SH-SY5Y (cell line): ENCODE measurements around the gene TBCA.

ENCODE experiments used
- GATA2 ChIP-seq: IDR thresholded peaks from 2 replicates; pipeline ENCODE4 v1.6.1; 2011; ENCODE audit warnings: mild to moderate bottlenecking, low read depth, low read length
- GATA3 ChIP-seq: IDR thresholded peaks from 2 replicates; pipeline ENCODE4 v1.6.1; 2011; ENCODE audit warnings: low read depth, mild to moderate bottlenecking, low read length, moderate library complexity

TBCA gene, protein sequence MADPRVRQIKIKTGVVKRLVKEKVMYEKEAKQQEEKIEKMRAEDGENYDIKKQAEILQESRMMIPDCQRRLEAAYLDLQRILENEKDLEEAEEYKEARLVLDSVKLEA

DNA sequence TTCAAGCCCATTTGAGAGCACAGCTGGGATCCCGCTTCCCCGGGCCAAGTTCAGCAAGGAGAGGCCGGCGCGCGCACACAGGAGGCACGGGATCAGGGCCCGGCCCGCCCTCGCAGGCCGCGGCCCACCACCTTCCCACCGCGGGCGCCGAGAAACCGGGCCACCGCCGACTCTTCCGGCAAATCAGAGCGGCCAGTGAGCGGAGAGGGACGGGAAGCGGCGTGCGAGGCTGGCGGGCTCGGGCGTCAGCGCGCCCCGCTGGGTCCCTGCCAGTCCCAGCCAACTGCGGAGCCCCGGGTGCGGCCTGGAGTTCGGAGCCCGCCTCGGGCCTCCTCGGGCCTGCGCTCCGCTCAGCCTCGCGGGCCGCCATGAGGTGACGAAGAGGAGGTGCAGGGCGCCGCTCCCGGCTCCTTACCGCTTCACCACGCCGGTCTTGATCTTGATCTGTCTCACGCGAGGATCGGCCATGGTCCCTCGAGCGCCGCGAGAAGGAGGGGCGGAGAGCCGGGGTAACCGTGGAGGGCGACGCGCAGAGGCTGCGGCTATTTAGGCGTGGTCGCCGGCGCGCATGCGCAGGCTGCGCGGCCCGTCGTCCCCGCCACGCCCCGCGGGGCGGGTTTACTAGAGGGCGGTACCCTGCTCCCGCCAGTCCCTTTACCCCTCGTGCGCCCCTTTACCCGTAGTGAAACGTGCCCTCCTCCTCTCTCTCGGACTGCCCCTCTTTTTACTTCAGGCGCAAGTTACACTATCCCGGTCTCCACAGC lies at the start of gene TBCA:
Gene TBCA, minus strand, starts transcription at position 550 of the 764 bp plus-strand sequence. Its CDS starts 82 bp downstream, at position 468.
- TF ChIP-seq GATA3 (no peak), GATA2 (peak; percentile 34)

GRCh38 chr5:77824981-77825380 lies 48.8 kb upstream of the TBCA start:
- TF ChIP-seq GATA3 = no peak
- no peak for TF ChIP-seq GATA2

DNA sequence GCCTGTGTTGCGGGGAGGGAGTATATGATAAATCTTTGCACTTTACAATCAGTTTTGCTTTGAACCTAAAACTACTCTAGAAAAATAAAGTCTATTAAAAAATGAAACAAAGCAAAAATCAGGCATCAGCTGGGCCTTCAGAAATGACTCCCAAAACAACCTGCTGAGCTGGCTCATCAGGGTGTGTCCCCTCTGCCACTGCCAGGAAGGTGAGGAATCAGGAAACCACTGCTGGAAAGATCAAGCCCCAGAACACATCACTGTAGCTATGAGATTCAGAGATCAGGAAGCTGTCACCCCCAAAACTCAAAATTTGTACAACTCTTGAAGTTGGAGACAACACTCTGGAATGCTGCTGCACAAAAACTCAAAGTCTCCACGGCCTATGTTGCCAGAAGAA lies 40.5 kb upstream of the TBCA start:
- TF ChIP-seq GATA3 = no peak
- no peak for TF ChIP-seq GATA2

DNA sequence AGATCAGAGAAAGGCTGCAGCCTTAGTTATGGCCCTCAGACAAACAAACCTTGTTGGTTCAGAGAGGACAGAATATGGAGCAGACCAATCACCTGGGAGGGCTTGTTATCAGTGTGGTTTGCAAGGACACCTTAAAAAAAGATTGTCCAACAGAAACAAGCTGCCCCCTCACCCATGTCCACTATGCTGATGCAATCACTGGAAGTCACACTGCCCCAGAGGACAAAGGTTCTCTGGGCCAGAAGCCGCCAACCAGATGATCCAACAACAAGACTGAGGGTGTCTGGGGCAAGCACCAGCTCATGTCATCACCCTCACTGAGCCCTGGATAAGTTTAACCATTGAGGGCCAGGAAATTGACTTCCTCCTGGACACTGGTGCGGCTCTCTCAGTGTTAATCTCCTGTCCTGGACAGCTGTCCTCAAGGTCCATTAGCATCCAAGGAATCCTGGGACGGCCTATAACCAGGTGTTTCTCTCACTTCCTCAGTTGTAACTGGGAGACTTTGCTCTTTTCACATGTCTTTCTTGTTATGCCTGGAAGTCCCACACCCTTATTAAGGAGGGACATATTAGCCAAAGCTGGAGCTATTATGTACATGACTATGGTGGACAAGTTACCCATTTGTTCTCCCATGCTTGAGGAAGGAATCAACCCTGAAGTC lies 36.9 kb upstream of the TBCA start:
- TF ChIP-seq GATA3 = no peak
- TF ChIP-seq GATA2 = no peak

GRCh38 chr5:77806213-77806843 lies 30.2 kb upstream of the TBCA start:
- TF ChIP-seq GATA2 = no peak
- no peak for TF ChIP-seq GATA3

- TF ChIP-seq GATA3 = no peak
- no peak for TF ChIP-seq GATA2
Measured at GRCh38 chr5:77798456-77798855, 22.3 kb upstream of the TBCA start.

DNA sequence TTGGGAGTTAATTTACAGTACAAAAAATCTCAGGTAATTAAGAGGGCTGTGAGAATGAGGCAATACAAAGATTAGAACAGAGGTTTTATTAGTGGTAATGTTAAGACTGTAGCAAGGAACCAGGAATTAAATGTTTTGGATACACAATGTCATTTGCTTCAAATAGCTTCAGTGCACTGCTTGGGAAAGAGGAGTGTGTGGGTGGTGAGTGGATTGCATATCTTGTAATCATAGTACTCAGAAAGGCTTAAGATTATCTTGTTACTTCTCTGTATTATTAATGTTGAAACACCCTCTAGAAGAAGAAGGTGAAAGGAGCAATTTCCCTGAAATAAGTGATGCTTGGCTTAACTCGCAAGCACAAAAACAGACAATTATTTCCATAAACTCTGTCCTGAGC lies 21.0 kb upstream of the TBCA start:
- no peak for TF ChIP-seq GATA2
- no peak for TF ChIP-seq GATA3

- no peak for TF ChIP-seq GATA3
- TF ChIP-seq GATA2 = no peak
Measured at GRCh38 chr5:77795846-77796245, 19.7 kb upstream of the TBCA start.

- TF ChIP-seq GATA3 = no peak
Measured at GRCh38 chr5:77795268-77795667, 19.1 kb upstream of the TBCA start.

GRCh38 chr5:77791926-77792325 lies 15.8 kb upstream of the TBCA start:
- TF ChIP-seq GATA2 = no peak
- no peak for TF ChIP-seq GATA3

GRCh38 chr5:77791356-77791755 lies 15.2 kb upstream of the TBCA start:
- TF ChIP-seq GATA3 = no peak
- TF ChIP-seq GATA2 = no peak

- no peak for TF ChIP-seq GATA2
- TF ChIP-seq GATA3 = no peak
Measured at GRCh38 chr5:77785229-77785628, 9.1 kb upstream of the TBCA start.

DNA sequence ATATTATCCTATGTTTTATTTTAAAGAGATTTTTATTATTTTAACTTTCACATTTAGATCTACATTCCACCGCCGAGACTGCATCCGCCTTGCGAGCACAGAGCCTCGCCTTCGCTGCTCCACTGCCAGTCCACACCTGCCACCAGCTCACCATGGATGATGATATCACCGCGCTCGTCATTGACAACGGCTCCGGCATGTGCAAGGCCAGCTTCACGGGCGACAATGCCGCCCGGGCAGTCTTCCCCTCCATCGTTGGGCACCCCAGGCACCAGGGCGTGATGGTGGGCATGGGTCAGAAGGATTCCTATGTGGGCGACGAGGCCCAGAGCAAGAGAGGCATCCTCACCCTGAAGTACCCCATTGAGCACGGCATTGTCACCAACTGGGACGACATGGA lies 8.6 kb upstream of the TBCA start:
- TF ChIP-seq GATA3 (no peak), GATA2 (no peak)

DNA sequence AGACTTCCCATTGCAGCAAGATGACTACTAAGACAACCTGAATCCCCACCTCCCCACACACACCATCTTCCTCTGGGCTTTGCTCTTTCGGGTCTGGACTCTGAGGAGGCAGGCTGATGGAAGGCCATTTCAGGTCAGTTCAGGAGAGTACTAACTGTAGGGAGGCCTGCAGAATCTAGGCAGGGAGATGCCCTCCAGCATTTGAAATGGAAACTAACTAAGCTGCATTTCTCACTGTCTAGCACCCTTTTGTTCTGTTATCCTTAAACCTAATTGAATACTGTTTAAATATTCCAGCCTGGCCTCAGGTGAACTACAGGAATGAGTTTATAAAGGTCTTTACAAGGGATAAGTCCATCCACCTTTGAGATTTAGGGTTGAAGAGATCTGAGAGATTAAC lies 4.9 kb upstream of the TBCA start:
- TF ChIP-seq GATA3 = no peak
- no peak for TF ChIP-seq GATA2

DNA sequence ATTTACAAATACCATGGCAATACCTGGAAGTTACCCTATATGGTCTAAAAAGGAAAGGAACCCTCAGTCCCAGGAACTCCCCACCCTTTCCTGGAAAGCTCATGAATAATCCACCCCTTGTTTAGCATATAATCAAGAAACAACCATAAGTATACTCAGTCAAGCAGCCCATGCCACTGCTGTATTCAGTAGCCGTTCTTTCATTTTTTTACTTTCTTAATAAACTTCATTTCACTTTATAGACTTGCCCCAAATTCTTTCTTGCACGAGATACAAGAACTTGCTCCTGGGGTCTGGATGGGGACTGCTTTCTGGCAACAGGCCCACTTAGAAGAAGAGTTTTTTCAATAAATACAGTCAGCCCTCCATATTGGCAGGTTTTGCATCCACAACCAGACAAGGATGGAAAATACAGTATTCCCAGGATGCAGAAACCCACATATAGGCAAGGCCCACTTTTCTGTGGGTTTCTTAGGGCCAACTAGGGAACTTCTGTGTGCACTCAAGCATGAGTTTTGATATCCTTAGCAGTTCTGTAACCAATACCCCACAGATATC lies 2.8 kb upstream of the TBCA start:
- TF ChIP-seq GATA2 = no peak
- TF ChIP-seq GATA3 = no peak
